ENCODE measurements around the gene HSD3B7.

DNA sequence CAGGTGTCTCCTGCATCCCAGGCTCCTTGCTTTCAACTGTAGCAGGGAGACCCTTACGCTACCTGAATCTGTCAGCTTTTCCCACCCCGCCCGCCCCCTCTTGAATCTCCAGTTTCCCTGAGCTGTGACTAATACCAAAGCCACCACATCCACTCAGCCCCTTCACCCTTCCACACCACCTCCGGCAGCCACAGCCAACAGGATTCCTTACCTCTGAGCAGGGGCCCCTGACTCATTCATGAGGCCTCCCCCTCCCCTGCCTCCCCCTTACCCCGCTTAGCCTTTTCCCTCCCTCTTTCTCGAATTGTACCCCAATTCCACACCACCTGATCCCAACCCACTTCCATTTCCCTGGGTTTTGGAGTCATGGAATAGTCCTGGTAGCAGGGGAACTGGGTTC lies 23.1 kb downstream of the HSD3B7 start:
- TF ChIP-seq, protein P1, sequence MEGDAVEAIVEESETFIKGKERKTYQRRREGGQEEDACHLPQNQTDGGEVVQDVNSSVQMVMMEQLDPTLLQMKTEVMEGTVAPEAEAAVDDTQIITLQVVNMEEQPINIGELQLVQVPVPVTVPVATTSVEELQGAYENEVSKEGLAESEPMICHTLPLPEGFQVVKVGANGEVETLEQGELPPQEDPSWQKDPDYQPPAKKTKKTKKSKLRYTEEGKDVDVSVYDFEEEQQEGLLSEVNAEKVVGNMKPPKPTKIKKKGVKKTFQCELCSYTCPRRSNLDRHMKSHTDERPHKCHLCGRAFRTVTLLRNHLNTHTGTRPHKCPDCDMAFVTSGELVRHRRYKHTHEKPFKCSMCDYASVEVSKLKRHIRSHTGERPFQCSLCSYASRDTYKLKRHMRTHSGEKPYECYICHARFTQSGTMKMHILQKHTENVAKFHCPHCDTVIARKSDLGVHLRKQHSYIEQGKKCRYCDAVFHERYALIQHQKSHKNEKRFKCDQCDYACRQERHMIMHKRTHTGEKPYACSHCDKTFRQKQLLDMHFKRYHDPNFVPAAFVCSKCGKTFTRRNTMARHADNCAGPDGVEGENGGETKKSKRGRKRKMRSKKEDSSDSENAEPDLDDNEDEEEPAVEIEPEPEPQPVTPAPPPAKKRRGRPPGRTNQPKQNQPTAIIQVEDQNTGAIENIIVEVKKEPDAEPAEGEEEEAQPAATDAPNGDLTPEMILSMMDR (IDR thresholded peaks at IDR 0.05; ENCODE audit: low read length) = no peak
- TF ChIP-seq EZH2 (IDR thresholded peaks at IDR 0.05; ENCODE audit: borderline replicate concordance, low read length) = no peak
